GM19043 (cell line): ENCODE measurements around the gene WDR45B.

Experiments used
- ATAC-seq: cut with Tn5 transposase; IDR thresholded peaks from one replicate; pipeline ENCODE4 v1.9.1; 2021; ENCODE audit warnings: low read depth; ENCODE audit not compliant: unreplicated experiment

The WDR45B gene

GRCh38 chr17:82602986-82603710 is 45.1 kb downstream of the WDR45B start:
- no peak for ATAC-seq

GRCh38 chr17:82602487-82602886 is 45.8 kb downstream of the WDR45B start:
- ATAC-seq = no peak

- ATAC-seq = no peak
Measured at GRCh38 chr17:82601447-82602000, 46.7 kb downstream of the WDR45B start.

DNA sequence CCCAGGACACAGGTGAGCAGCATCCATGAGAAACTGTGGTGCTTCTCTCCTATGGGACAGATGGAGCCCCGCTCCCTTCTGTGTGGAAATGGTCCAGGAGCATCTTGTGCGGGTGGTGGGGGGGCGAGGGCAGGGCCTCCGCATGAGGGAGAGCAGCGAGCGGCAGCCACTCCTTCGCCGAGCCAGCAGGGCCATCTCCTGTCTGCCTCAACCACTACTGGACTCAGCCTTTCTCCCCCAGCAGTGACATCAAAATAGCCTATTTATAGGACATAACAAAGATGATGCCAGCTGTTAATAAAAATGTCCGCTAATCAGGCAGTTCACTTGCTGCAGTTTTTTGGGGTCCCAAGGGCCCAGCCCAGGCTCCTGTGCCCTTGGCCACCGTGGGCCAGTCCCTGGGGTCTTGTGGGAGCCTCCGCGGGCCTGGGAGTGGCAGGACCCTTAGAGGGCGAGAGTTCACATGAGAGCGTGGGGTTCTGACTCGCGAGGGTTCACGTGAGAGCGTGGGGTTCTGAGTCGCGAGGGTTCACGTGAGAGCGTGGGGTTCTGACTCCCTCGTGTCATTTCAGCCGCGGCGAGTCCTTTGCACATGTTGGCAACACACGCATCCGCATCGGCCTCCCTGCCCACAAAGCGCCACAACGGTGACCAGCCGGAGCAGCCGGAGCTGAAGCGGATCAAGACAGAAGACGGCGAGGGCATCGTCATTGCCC is 47.4 kb downstream of the WDR45B start:
- ATAC-seq = no peak

- ATAC-seq = no peak
Measured at GRCh38 chr17:82599674-82600661, 48.3 kb downstream of the WDR45B start.

GRCh38 chr17:82598256-82599119 is 49.8 kb downstream of the WDR45B start:
- ATAC-seq = no peak

GRCh38 chr17:82596837-82597672 is 51.2 kb downstream of the WDR45B start:
- no peak for ATAC-seq

GRCh38 chr17:82596296-82596695 is 51.9 kb downstream of the WDR45B start:
- no peak for ATAC-seq

DNA sequence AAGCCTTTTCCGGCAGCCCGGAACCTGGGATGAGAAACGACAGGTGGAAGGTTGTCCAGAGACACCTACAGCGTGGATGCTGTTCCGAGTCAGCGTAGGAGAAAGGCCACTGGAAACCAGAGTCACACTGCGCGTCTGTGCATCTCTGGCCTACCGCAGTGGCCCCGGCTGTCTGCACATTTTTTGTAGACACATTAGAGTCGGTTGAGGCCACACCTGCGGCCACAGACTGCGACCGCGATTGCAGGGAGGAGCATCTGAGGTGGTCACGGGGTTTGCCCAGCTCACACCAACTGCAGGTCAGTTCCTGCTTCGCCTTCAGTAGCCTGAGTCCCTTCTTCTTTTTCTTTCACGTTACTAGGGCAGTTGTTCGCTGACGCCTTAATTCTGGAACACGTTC is 52.4 kb downstream of the WDR45B start:
- no peak for ATAC-seq

GRCh38 chr17:82594571-82594970 is 53.7 kb downstream of the WDR45B start:
- no peak for ATAC-seq

DNA sequence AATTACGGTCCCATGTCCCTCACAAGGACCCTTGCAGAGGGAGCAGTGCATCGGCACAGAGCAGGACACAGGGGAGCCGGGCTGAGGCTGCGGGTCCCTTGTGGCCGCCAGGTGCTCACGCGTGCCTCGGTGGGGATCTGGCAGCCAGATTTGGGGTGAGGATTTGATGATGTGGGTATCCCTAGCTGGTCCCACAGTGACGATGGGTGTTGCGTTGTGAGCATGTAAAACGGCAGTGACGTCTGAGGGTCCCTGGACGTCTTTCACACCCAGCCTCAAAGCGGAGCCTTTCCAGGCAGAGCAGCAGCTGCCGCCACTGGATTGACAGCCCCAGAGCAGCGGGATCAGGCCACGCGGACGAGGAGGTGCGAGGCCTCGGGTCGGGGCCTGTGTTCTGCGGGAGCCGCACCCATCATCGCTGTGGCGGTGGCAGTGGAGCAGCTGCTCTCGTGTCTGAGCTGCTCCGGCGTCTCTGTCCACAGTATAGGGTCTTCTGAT is 54.6 kb downstream of the WDR45B start:
- no peak for ATAC-seq

DNA sequence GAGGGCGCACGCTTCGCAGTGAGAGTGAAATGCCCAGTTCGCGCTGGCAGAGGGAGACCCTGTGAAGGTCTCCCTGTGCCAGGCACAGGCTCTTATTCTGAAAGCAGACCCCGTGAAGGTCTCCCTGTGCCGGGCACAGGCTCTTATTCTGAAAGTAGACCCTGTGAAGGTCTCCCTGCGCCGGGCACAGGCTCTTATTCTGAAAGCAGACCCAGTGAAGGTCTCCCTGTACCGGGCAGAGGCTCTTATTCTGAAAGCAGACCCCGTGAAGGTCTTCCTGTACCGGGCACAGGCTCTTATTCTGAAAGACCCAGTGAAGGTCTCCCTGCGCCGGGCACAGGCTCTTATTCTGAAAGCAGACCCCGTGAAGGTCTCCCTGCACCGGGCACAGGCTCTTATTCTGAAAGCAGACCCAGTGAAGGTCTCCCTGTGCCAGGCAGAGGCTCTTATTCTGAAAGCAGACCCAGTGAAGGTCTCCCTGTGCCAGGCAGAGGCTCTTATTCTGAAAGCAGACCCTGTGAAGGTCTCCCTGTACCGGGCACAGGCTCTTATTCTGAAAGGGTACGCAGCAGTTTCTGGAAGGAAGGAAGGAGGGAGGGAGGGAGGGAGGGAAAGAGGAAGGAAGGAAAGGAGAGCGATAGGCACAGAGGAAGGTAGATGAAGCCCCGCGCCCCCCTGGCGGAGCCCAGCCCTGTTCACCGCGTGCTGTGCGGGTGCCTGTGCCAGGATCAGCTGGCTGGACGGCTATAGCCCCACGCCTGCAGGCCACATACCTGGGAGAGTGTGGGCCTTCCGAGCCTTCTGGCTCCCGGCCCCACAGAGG is 55.3 kb downstream of the WDR45B start:
- no peak for ATAC-seq

DNA sequence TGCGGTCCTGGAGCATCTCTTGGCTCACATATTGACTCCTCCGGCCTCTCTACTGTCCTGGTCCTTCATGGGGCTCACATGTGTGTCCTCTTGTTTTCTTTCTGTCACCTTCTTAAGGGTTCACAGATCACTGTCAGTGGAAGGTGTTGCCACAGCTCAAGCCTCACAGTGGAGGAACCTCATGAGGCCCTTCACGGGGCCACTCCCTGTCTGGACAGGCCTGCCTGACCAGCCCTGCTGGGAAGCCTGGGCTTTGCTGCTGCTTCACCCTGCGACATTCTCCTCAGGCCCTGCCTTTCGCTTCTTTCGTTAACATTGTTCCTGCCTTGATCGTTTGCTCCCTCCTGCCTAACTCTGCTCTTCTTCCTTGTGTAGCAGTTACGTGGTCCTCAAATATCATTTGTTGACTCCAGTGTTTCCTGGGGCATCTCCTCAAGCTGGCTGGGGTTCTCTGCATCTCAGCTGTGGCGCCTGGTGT is 55.9 kb downstream of the WDR45B start:
- no peak for ATAC-seq

DNA sequence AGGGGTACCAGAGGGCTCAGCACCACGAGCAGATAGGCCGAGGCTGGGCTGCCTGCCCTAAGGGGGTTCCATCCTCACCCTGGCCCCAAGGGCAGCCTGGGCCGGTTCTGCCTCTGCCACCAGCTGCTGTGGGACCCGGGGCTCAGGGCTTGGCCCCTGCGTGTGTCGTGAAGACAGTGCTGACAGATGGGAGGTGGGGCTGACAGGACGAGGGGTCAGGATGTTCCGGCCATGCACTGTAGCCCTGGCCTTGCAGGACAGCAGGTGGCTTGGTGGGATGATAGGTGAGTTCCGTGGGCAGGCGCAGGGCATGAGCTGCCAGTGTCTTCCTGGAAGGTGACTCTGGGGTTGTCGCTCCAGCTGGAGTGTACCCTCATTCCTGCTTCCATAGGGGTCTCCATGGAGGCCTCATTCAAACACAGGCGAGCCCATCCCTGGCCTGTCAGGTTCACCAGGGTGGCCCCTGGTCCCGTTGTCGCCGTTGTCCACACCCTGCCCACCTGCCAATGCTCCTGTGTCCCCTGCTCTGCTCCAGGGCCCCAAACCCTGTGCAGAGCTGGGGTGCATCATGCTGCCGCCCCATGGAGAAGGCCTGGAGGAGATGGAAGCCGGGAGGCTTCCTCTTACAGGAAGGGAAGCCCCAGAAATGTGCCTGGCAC is 57.2 kb downstream of the WDR45B start:
- no peak for ATAC-seq

DNA sequence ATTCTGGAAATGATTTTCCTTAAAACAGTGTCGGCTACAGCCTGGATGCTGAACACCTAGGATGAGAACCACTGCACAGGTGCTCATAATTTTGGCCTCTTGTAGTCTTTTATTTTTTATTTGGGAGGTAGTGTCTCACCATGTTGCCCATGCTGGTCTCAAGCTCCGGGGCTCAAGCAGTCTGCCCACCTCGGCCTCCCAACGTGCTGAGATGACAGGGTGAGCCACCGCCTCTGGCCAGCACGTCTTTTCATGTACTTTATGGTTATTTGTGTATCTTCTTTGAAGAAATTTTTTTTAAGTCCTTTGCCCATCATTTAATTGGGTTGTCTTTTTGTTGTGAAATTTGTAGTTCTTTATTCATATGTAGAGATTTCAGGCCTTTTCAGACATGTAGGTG is 58.0 kb downstream of the WDR45B start:
- ATAC-seq = no peak

- ATAC-seq = no peak
Measured at GRCh38 chr17:82589851-82590180, 58.4 kb downstream of the WDR45B start.
